ENCODE results near the gene ZMYND8. TPM values are rescaled to one million over a fixed set of nuclear protein-coding genes. Genes with fewer than 3 reads are reported as not detected.
"Not testable (repeated sequence)": the region's sequence is repeated elsewhere in the genome, so short reads cannot be mapped to it uniquely, and the experiment has no call there.

Gene ZMYND8
- total RNA-seq, 2 donors from 2014 or later: 18.9 to 19.1 TPM

DNA sequence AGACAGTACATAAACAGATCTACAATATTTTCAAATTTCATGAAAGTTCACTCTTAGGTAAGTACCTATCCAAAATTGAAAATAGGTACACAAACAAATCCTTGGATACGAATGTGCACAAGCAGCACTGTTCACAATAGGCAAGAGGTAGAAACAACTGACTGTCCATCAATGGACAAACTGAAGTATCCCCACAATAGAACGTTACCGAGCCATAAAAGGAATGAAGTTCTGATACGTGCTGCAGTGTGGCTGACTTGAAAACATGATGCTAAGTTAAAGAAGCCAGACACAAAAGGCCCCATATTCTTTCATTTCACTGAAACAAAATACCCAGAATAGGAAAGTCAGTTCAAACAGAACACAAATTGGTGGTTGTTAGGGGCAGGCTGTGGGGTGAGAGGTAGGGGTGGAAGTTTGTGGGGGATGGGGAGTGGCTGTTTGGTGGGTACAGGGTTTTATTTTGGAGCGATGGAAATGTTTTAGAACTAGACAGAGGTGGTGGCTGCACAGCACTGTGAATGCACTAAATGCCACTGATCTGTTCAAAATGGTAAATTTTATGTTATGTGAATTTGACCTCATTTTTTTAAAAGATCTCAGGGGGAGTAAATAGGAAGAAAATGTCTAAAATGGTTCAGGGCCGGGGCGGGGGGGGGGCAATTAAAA lies 89.5 kb downstream of the ZMYND8 start:
- ATAC-seq: no peak
- no peak for DNase-seq
- WGBS, 2 donors: 80 to 90% methylated on average over 7 of the region's 7 CpGs
- Histone ChIP-seq H3K4me1 (no peaks in the 10 kb centered on the region), H3K4me3 (no peak overlapping the region), H3K27me3 (no peaks in the 10 kb centered on the region), H3K27ac (no peak overlapping the region), H3K36me3 (replicated peaks in 1 of 2; ENCODE audit: insufficient read depth in 1 of 2, low read depth in 2 of 2) (no peaks in the 10 kb centered on the region), H3K9me3 (no peaks in the 10 kb centered on the region)
- intact Hi-C loops (cut with DNase I): loop anchor here (5.0 kb wide), 1 partner anchor 120 kb away; no protein-coding TSS in a partner anchor
- TF ChIP-seq, protein P1, sequence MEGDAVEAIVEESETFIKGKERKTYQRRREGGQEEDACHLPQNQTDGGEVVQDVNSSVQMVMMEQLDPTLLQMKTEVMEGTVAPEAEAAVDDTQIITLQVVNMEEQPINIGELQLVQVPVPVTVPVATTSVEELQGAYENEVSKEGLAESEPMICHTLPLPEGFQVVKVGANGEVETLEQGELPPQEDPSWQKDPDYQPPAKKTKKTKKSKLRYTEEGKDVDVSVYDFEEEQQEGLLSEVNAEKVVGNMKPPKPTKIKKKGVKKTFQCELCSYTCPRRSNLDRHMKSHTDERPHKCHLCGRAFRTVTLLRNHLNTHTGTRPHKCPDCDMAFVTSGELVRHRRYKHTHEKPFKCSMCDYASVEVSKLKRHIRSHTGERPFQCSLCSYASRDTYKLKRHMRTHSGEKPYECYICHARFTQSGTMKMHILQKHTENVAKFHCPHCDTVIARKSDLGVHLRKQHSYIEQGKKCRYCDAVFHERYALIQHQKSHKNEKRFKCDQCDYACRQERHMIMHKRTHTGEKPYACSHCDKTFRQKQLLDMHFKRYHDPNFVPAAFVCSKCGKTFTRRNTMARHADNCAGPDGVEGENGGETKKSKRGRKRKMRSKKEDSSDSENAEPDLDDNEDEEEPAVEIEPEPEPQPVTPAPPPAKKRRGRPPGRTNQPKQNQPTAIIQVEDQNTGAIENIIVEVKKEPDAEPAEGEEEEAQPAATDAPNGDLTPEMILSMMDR (IDR thresholded peaks at IDR 0.05): no peak
- no peak for TF ChIP-seq POLR2A (IDR thresholded peaks at IDR 0.05)

DNA sequence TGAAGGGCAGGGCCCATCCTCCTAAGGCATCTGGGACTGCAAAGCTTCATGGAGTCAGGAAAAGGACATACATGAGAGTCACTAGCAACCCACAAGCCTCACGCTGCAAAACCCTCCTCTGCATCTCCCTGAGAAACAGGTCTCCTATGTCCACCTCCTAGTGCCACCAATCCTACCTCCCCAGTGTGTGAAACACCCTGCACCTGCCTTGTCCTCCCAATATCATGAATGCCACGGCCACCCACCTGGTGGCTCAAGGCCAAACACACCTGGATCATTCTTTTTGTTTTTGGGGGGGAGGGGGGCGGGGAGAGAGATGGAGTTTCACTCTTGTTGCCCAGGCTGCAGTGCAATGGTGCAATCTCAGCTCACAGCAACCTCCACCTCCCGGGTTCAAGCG lies 90.5 kb downstream of the ZMYND8 start:
- no peak overlapping the region for H3K27ac ChIP-seq
- WGBS, 2 donors: 79 to 100% methylated on average over 2 to 4 of the region's 5 CpGs

DNA sequence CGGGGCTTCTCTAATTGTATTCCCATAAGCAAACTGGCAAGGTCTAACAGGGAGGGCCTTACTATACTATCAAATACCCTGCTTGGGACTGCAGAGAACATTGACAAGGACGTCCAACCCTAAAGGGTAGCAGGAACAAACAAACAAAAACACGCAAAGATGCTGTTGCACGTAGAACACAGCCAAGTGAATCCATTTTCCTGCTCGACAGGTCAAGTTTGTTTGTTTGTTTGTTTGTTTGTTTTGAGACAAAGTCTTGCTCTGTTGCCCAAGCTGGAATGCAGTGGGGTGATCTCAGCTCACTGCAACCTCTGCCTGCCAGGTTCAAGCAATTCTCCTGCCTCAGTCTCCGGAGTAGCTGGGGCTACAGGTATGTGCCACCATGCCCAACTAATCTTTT lies 91.3 kb downstream of the ZMYND8 start:
- H3K4me1 ChIP-seq: no peaks in the 10 kb centered on the region
- ATAC-seq (no peak), DNase-seq (no peak)
- H3K4me3 ChIP-seq: no peak overlapping the region
- WGBS, 2 donors: 88 to 93% methylated on average over 6 of the region's 6 CpGs
- intact Hi-C loops (cut with DNase I): loop anchor here (5.0 kb wide), 1 partner anchor 122 kb away; no protein-coding TSS in a partner anchor
- no peak for TF ChIP-seq POLR2A (IDR thresholded peaks at IDR 0.05)
- TF ChIP-seq, protein P1 (IDR thresholded peaks at IDR 0.05): no peak
- H3K9me3 ChIP-seq: no peaks in the 10 kb centered on the region
- no peaks in the 10 kb centered on the region for H3K27me3 ChIP-seq
- peaks cover 0 to 2% of the 10 kb centered on the region in 2 donors for H3K36me3 ChIP-seq (replicated peaks in 1 of 2; ENCODE audit: insufficient read depth in 1 of 2, low read depth in 2 of 2)
- H3K27ac ChIP-seq: no peak overlapping the region

More for the DNA sequence above, 90.5 kb downstream of the ZMYND8 start:
- intact Hi-C loops (cut with DNase I): loop anchor here (5.0 kb wide), 1 partner anchor 121 kb away; no protein-coding TSS in a partner anchor
- H3K4me1 ChIP-seq: no peaks in the 10 kb centered on the region
- H3K27me3 ChIP-seq: no peaks in the 10 kb centered on the region
- DNase-seq (no peak), ATAC-seq (no peak)
- no peaks in the 10 kb centered on the region for H3K9me3 ChIP-seq
- TF ChIP-seq POLR2A (IDR thresholded peaks at IDR 0.05): no peak
- TF ChIP-seq, protein P1 (IDR thresholded peaks at IDR 0.05): no peak
- H3K4me3 ChIP-seq: no peak overlapping the region
- peaks cover 0 to 2% of the 10 kb centered on the region in 2 donors for H3K36me3 ChIP-seq (replicated peaks in 1 of 2; ENCODE audit: insufficient read depth in 1 of 2, low read depth in 2 of 2)

DNA sequence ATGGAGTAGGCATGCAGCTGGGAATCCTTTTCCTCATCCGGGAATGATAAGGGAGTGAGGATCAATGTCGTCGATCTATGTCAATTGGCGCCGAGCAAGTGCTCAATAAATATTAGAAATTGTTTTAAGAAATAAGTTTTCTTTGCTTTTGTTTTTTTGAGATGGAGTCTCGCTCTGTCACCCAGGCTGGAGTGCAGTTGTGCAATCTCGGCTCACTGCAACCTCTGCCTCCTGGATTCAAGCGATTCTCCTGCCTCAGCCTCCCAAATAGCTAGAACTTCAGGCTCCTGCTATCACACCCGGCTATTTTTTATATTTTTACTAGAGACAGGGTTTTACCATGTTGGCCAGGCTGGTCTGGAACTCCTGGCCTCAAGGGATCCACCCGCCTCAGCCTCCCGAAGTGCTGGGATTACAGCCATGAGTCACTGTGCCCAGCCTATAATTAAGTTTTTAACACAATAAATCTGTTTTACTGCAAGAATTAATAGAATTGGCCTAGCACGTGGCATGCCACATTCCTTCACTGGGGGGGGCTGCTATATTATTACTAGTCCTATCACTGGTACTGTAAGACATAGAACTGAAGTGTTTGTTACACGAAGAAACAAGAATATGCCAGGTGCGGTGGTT lies 92.2 kb downstream of the ZMYND8 start:
- WGBS, 2 donors: 82 to 91% methylated on average over 14 of the region's 14 CpGs
- intact Hi-C loops (cut with DNase I); H3K27me3 ChIP-seq; ATAC-seq; DNase-seq; H3K4me3 ChIP-seq; H3K36me3 ChIP-seq (replicated peaks in 1 of 2; ENCODE audit: insufficient read depth in 1 of 2, low read depth in 2 of 2); H3K9me3 ChIP-seq; H3K4me1 ChIP-seq; H3K27ac ChIP-seq: not testable (repeated sequence)

DNA sequence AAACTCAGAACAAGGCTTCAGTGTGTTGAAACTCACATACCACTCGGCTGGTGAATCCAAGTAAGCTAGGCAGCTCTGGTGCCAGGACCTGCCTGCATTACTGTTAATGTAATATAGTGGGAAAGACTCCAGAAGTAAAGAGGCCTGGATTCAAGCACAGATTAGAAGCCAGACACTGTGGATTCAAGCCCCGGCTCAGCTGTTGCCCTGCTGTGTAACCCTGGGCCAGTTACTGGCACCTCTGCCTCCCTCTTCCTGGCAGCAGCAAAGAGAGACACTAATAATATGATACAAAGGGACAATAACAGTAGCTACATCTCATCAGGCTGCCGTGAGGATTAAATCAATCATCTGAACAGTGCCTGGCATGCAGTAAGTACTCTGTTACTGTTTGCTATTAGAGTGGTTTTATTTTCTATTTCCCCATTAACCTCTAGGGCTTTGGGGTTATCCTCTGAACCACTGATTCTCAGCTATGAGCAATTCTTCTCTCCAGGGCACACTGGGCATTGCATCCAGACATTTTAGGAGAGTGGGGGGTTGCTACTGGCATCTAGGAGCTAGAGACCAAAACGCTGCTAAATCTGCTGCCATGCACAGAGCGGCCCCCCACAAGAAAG lies 92.9 kb downstream of the ZMYND8 start:
- DNase-seq (no peak), ATAC-seq (no peak)
- no peaks in the 10 kb centered on the region for H3K9me3 ChIP-seq
- no peaks in the 10 kb centered on the region for H3K4me1 ChIP-seq
- peaks cover 0 to 2% of the 10 kb centered on the region in 2 donors for H3K36me3 ChIP-seq (replicated peaks in 1 of 2; ENCODE audit: insufficient read depth in 1 of 2, low read depth in 2 of 2)
- no peaks in the 10 kb centered on the region for H3K27me3 ChIP-seq
- intact Hi-C loops (cut with DNase I): no loop called here
- H3K27ac ChIP-seq: no peak overlapping the region
- WGBS, 2 donors: 72 to 74% methylated on average over 5 of the region's 5 CpGs
- no peak overlapping the region for H3K4me3 ChIP-seq
- no peak for TF ChIP-seq POLR2A (IDR thresholded peaks at IDR 0.05)
- TF ChIP-seq, protein P1 (IDR thresholded peaks at IDR 0.05): no peak
